Kasumi-1 (cell line): ENCODE data around the gene STC2.
A peak's percentile ranks its signal among the peaks of the same experiment; 100 is the strongest.
"Not testable (repeated sequence)": the region's sequence is repeated elsewhere in the genome, so short reads cannot be mapped to it uniquely, and the experiment has no call there.

Source experiments
- DNase-seq, 2 experiments: peaks; one replicate each; lab custom pipeline; 2025; lab: John Stamatoyannopoulos, UW

Gene STC2, protein sequence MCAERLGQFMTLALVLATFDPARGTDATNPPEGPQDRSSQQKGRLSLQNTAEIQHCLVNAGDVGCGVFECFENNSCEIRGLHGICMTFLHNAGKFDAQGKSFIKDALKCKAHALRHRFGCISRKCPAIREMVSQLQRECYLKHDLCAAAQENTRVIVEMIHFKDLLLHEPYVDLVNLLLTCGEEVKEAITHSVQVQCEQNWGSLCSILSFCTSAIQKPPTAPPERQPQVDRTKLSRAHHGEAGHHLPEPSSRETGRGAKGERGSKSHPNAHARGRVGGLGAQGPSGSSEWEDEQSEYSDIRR

DNA sequence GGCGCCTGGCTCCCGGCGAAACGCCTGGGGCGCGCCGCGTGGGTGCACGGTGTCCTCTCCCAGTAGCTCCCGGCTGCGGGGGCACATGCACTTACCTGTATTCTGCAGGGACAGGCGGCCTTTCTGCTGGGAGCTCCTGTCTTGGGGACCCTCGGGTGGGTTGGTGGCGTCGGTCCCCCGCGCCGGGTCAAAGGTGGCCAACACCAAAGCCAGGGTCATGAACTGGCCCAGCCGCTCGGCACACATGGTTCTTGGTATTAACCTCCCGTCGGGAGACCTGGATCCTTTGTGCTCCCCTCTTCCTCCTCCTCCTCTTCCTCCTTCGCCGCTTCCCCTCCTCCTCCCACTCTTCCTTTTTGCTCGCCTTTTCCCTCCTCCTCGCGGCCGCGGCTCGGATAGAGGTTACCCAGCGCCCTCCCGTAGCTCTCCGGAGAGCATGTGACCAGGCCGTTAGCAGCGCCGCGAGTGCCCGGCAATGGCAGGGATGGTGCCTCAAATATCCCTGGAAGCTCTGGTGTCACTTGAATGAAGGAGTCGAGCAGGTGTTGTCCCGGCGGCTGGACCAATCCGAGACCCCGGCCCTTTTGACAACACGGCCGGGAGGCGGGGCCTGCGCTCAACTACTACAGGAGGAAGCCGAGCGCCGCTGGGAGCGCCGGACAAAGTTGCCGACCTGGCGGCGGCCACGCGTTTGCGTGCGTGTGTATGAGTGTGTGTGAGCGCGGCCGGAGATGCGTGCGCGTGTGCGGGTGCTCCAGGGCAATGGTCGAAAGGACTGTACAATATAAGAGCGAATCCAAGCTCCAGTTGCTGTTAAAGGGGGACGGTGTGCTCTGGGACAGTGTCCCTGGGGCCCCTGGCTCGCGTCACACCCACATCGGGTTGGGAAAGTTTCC, at the start of gene STC2:
TSS of gene STC2 (minus strand) at position 467 of the 896 bp plus-strand sequence. CDS start at position 246, 221 bp downstream.
- peak; percentile 89 to 90 for DNase-seq

DNA sequence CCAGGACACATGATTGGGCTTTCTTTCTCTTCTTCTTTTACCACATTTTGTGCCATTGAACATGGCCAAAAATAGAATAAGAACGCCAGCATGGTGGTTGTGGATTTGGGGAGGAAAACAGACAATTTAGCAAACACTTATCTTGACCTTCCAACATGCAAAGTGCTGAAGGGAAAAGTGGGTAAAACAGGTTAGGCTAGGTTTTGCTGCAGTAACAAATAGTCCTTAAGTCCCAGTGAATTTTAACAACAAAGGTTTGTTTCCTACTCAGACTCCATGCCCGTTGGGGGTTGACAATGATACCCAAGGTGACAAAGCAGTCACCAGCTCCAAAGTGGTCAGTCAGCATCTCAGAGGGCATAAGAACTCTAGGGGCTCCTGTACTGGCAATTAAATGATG, 43.2 kb upstream of the STC2 start:
- DNase-seq: no peak

DNA sequence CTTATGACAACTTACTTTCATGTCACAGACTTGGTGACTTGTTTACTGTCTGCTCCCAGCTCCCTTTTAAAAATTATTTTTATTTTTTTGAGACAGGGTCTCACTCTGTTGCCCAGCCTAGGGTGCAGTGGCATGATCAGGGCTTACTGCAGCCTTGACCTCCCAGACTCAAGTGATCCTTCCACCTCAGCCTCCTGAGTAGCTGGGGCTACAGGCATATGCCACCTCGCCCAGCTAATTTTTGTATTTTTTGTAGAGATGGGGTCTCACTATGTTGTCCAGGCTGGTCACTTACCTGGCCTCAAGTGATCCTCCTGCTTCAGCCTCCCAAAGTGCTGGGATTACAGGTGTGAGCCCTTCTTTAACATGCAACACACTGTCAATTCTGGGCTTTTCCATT, 35.2 kb upstream of the STC2 start:
- DNase-seq: not testable (repeated sequence)

DNA sequence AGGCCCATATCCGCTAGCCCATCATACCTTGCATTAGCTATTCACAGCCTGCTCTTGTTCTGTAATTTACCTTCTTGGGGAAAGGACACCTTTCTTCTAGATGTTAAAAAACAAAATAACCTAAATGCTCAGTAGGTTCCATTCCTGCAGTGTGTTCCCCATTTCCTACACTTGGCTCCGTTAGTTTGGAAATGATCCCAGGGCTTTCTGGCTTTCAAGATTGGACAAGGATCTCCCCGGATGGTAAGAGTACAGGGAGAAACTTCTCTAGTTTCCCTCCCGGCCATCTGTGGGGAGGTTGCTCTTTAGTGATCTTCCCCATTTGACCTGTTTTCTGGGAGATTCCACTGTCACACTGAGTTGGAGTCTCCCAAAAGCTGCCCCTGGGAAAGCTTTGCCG, 27.3 kb upstream of the STC2 start:
- DNase-seq: no peak

DNA sequence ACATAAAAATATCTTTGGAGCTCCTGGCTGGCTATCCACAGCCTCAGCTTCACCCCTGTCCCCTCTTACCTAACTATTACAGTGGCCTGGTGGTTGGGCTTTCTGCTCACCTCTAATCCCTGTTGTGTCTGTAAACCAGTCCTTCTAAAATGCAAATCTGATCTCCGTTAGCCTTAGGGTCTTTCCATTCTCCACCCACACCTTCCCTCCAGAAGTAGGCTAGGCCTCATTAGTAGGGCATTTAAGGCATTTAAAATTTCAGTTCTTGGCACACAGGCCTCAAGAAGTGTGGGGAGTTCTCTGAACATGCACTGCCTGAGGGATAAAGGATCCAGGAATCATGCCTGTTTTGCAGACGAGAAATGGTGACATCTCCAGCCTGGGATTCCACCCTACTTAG, 26.4 kb upstream of the STC2 start:
- DNase-seq: no peak

DNA sequence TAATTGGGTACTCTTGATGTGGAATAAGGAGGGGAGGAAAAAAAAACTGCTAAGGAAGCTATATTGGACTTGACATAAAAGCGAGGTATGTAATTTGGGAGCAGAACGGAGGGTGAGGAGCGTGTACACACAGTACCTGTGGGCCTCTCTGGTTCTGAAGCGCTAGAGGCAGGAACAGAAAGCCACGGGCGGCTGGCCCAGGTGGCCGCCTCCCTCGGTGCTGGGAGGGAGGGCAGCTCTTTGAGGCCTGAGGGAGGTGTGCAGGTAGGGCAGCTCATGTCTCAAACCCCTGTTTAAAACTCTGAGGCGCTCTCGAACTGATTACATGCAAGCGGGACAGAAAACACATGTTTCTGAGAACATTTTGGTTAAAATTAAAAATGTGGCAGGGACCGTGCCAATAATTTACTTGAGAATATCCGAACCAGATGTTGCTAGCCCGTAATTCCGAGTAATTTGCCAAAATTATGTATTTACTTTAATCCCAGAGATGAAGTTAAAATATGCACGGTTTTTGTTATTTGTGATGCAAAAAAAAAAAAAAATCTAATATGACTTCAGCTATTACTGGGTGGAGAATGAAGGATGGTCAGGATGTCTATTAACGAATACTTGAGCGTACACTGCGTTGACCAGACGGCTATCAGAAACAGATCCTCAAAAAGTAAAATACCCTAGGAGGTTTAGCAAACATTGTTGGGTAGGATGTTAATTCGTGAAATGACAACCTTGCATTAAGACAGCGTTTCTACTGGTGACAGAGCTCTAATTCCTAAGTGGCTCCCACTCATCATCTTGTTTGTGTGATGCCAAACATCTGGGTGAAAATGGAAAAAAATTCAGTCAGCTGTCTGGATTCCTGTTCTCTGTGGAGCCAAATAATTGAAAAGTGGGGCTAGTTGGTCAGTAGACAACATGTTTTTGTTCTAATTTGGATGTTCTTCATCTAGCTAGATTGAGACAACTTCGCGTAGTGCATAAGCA, 24.4 kb upstream of the STC2 start:
- DNase-seq: no peak

DNA sequence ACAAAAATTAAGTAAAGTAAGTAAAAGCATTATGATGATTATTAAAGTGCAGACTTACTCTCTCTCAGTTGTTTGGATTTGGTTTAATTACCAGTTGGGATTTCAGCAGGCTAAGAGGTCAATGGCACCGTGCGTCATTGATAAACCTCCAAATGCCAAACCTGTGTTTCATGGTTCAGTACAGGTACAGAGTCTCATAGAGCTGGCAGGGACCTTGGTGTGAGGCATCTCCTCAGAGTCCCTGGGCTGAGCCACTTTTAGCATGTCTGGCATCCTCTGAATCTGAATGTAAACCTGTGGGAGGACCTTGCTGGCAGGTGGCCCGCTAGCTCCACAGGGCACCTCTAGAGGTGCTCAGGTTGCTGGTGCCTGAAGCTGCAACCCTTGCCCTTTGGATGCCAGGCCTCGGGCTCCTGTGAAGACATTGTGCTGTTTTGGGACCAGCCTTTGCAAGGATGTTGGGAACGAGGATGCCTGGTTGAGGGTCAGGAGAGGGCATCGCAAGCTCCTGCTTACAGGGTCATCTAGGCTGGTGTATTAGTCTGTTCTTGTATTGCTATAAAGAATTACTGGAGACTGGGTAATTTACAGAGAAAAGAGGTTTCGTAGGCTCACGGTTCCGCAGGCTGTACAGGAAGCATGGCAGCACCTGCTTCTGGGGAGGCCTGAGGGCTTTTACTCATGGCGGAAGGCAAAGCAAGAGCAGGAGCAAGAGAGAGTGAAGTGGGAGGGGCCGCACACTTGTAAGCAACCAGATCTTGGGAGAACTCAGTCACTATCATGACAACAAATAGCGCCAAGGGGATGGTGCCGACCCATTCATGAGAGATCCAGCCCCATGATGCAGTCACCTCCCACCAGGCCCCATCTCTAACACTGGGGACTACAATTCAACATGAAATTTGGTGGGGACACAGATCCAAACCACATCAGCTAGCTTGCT, 14.9 kb upstream of the STC2 start:
- DNase-seq: no peak

DNA sequence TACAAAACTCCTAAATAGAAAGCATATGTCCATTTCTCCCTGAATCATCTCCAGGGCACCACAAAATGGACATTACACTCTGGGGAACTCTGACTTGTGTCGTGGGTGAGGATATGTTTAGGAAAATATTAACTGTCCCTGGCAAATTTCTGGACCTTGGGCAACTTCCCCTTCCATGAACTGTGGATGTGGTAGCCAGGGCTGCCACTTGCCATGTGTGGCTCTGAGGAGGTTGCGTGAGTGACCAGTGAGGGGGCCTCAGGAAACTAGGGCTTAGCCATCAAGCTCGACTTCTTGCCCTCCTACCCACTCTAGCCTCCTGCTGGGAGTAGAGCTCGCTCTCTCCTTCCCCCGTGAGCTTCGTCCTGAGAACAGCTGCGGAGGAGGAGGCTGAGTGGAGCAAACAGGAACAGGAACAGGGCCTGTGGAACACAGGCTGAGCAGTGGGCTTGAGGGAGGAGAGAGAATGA, 13.8 kb upstream of the STC2 start:
- DNase-seq: peak; percentile 24 to 49

DNA sequence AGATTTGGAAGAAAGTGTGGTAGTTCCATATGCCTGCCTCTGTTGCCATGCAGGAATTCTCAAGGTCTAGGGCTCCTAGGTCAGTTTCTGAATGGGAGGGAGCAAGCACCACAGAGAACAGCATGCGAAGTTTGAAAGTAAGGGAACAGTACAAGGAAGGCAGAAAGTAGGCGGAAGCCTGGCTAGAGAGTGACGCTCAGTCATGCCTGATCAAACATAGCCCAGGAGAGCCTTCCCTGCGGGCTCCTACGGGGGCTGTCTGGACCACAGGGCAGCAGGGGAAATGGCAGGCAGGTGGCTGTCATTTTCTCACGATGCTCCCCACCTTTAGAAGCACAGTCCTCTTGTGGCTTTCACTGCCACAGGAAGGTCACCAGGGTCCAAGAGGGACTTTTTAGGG, 12.8 kb upstream of the STC2 start:
- no peak for DNase-seq

DNA sequence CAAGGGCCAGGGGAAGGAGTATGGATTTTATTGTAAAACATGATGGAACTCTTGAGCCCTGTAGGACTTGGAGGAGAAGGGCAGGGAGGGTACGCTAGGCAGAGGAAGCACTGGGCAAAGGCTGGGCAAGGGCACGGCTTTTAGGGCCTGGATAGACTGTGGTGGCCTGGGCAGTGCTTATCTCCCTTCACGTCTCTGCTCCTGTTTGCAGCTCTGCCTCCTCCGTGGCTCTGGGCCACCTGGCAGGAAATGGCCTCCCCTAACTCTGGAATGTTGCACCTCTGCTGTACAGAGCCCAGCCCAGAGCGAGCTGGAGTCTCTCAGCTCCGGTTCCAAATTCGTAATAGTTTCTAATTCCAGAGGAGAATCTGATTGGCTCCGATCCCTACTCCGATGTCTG, 12.2 kb upstream of the STC2 start:
- DNase-seq: no peak

DNA sequence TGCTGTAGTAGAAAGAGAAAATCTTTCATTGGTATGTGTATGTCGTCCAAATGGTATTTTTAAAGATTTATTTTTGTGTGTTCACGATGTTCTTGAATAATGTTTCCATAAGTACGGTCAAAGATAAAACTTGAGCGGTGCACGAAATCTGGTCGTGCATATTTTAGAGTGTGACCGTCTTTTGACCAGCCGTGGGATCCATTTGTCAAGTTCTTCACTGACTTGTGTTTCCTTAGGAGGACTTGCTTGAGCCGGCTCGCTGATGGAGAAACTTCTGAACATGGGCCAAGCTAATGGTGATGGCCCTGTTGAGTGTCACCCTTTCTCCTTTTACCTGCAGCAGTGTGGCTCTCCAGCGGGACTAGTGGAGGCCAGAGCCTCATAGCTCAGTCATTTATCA, 11.1 kb upstream of the STC2 start:
- DNase-seq: no peak

DNA sequence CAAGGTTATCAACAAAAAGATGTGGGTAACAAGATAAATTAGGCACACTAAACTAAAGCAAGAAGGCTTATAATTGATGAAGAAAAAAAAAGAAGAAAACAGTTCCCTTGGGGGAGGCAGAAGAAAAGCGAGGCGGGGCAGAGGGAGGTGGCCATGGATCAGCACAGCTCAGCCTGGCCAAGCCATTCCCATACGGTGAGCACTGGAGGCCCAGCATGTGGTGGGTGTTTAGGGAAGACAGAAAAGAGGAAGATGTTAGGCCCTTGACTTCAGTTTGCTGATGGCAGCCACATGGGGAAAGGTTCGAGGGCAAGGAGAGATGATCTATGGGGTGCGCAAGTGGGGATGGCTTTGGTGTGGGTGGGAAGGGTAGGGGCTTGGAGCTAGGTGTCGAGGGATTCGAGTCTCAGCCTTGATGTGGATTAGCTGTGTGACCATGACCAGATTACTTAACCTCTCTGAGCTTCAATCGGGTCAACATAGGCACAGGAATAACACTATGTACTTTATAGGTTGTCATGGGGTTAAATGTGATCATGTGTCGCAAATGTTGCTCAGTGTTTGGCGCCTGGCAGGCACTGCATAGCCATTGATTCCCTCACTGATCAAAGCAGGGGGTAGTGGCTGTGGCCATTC, 10.3 kb upstream of the STC2 start:
- DNase-seq: no peak

DNA sequence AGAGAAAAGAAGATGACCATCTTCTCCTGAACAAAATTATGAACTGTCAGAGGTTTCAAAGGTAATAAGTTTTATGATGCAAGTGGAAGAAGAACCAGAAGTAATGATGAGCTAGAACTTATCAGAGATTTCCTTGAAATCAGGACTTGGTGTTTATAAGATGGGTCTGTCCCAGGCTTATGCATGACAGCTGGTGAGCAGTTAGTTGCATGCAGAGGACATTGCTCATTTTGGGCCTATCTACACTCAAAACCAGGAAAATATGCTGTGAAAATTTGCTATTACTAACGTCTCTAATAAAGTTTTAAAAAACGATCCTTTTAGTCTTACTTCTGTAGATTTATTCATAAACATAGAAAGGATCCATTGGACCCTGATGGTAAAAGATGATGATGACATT, 6.6 kb upstream of the STC2 start:
- no peak for DNase-seq

DNA sequence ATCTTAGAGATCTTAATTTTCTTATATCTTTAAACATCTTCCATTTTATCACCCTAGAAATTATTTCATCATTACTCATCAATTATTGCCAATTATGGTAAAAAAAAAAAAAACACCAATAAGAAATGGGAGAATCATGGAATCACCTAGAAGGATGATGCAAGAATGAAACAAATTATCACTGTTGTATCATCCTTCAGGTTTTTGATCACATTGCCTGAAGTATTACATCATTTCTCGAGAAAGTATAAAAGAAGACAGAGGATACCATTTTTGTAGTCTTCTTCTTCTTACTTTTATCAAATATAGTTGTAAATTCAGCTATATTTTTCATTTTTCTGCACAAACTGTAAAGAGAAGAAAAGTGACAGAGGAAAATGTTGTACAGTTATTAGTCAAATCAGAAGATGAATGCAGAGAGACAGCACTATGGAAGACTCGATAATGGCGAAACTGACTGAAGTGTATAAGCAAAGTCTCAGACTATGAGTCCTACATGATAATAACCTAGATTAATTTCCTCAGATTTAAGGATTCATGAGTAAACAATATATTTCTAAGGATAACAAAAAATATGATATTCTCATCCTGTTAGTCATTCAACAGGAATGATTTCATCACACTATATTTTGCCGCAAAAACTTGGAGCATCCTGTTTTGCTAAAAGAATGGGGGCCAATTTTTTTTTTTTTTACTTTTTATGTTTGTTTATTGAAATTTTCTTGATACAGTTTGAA, 5.9 kb upstream of the STC2 start:
- no peak for DNase-seq

DNA sequence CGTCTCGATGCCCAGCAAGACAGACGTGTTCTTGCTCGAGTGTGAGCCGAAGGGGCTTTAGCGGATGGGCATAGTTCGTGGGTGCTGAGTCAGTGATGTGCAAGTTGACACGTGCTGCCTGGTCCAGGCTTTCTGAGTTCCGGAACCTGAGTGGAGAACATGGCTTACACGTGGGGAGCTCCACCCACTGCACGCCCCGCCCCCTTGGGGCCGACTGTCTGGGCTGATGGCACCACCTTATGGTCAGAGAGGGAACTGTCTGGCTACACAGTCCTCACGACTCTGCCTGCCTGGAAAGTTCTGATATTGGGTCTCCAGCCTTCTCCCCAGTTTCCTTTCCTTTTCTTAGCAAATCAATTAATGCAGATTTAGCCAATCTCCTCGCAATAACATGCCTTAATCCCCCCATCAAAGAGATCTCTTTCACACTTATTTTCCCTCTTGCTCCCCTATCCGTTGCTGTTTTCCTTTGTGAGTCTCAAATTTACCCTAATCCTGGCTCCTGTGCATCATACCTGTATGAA, 3.8 kb upstream of the STC2 start:
- peak; percentile 83 to 86 for DNase-seq

DNA sequence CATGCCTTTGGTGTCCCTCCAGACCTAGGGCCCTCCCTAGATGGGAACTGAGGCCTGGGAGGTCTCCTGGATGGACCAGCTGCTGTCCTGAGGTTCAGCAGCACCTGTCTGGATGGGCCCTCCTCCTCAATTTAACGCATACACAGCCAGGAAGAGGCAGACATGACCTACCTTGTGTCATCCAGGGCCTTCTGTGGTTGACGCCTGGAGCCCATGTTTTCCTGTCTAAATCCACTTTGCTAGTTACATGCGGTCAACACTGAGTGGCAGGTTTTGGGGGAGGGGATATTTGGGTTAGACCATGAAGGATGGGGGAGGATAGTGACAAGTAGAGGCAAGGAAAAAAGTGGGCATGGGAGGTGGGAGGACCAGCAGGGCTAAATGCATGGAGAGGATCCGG, 3.1 kb upstream of the STC2 start:
- DNase-seq: no peak

DNA sequence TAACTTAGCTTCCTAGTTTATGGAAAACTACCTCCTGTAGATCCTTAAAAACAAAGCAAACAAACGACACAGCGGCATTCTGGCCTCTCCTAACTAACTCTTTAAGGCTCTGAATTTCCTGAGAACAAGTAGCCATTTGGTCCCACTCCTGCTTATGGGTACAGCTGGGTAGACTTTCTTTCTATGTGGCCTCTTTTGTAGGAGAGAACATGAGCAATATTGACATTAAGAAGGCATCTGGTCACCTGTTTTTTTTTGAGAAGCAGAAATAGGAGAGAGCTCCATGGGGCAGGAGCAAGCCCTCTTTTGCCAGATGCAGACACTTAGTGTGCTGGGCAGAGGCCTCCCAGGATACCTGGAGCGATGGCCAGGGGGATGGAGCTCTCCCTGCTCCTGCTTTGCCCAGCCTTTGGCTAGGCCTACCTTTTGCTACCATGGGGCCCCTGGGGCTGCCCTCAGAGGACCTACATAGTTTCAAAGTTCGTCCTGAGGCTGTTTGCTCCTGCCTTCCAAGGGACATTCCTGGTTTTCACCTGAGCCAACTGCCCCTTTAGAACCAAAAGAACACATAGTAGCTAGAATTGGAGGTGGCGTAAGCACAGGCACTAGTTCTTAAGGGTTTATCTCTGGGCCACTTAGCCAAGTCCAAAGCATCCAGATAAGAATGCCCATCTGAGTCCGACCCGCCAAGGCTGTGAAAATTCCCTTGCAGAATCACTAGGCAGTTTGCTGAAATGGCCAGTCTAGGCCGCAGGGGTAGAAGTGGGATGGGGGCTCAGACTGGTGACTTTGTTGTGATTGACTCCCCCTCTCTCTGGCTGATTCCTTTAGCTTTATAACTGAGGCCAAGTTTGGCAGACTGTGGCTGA, 2.4 kb upstream of the STC2 start:
- DNase-seq: peak in 1 of 2 experiments; percentile 9
